ENCODE results near the gene KRTAP10-3.
"Not testable (repeated sequence)": the region's sequence is repeated elsewhere in the genome, so short reads cannot be mapped to it uniquely, and the experiment has no call there.

Gene KRTAP10-3, protein sequence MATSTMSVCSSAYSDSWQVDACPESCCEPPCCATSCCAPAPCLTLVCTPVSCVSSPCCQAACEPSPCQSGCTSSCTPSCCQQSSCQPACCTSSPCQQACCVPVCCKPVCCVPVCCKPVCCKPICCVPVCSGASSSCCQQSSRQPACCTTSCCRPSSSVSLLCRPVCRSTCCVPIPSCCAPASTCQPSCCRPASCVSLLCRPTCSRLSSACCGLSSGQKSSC

DNA sequence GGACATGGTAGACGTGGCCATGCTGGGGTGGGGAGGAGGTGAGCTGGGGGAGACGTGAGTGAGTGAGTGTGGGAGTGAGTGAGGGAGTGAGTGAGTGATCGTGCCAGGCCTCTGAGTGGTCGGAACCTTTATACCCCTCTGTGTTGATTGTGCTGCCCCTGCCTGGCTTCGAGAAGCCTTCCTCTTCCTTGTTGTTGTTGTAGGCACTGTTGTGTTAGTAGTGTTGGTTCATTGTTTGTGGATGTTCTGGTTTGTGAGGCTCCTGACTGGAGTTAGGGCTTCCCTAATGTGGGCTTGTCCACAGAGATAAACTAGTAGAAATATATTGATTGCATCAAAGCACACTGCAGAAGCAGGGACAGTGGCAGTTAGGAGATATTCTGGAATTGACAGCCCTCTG is at the start of gene KRTAP10-3:
Gene KRTAP10-3, minus strand, starts transcription at position 101 of the 400 bp plus-strand sequence. Its CDS starts 80 bp downstream, at position 21.
- ATAC-seq: no peak
- DNase-seq (ENCODE audit: low spot score in 2 of 2): no peak
- H3K4me3 Mint-ChIP-seq: no peak within 1 kb of the TSS
- no peaks in the 10 kb centered on the region for H3K36me3 Mint-ChIP-seq
- no peak within 1 kb of the TSS for H3K27ac Mint-ChIP-seq
- peaks cover 5% of the 10 kb centered on the region for H3K9me3 Mint-ChIP-seq
- no peaks in the 10 kb centered on the region for H3K4me1 Mint-ChIP-seq

DNA sequence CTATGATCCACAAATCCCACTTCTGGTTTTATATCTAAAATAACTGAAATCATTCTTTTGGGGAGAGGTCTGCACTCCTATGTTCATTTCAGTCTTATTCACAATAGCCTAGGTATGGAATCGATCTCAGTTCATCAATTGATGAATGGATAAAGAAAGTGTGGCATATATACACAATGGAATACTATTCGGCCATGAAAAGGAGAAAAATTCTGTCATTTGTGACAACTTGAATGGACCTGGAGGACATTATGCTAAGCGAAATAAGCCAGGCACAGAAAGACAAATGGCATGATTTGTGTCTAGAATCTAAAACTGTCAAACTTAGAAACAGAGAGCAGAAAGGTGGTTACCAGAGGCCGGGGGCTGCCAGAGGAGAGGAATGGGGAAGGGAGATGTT is 47.9 kb upstream of the KRTAP10-3 start:
- Mint-ChIP-seq H3K36me3 (no peaks in the 10 kb centered on the region), H3K9me3 (peaks cover 17% of the 10 kb centered on the region), H3K27ac (no peak overlapping the region), H3K4me1 (peaks cover 4% of the 10 kb centered on the region), H3K4me3 (no peak overlapping the region)
- ATAC-seq (no peak), DNase-seq (ENCODE audit: low spot score in 2 of 2) (no peak)

DNA sequence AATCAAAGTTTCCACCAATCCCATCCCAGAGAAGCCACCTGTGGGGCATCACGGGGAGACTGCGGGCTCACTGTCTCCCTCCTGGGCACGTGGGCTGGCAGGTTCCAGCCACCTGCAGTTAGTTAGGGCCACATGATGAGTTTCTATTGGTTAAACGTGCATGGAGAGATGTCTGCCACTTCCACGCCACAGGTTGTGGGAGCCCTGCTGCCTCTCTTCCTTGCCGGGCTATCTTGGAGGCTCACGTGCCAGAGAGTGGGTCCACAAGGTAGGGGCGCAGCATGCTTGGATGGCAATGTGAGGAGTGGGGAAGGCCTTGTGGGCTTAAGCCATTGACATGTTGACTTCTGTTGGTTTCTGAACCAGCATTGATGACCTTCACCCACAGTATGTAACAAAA is 45.3 kb upstream of the KRTAP10-3 start:
- no peak overlapping the region for H3K27ac Mint-ChIP-seq
- H3K9me3 Mint-ChIP-seq: peaks cover 2% of the 10 kb centered on the region
- H3K4me3 Mint-ChIP-seq: no peak overlapping the region
- DNase-seq (ENCODE audit: low spot score in 2 of 2): no peak
- H3K4me1 Mint-ChIP-seq: peaks cover 6% of the 10 kb centered on the region
- no peaks in the 10 kb centered on the region for H3K36me3 Mint-ChIP-seq
- ATAC-seq: no peak

DNA sequence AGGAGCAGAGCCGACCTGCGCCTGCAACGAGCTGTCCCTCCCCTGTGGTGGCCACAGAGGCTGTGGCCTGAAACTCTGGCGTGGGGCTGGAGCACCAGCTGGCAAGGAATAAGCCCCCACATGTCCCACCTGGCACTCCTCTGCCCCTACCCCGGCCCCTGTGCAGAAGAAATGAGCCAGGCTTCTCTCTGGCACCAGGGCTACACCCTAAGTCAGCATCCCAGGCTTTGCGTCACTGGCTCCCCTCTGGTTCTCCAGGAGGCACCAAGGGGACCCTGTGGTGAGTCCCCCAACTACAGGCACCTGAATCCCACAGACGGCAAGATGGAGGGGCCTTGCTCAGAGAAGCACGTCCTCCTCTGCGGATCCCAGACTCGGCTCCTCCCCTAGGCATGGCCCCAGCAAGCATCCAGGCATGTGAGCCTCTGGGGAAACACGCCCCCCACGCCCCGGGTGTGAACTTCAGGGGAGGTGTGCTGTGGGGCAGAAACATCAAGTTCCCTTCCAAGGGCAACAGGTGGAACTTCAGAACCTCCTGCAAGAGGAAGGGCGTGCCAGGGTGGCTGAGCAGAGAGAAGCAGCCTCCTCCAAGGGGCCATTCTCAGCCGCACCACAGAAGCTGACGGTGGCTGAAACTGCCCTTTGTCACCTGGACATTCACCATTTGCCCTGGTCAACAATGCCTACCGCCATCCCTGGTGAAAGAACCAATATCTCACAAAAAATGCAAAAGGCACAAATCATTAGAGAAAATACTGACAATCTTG is 44.7 kb upstream of the KRTAP10-3 start:
- Mint-ChIP-seq H3K27ac (no peak overlapping the region), H3K4me3 (no peak overlapping the region), H3K36me3 (no peaks in the 10 kb centered on the region), H3K9me3 (peaks cover 3% of the 10 kb centered on the region), H3K4me1 (peaks cover 6% of the 10 kb centered on the region)
- DNase-seq (ENCODE audit: low spot score in 2 of 2): no peak
- ATAC-seq: no peak

DNA sequence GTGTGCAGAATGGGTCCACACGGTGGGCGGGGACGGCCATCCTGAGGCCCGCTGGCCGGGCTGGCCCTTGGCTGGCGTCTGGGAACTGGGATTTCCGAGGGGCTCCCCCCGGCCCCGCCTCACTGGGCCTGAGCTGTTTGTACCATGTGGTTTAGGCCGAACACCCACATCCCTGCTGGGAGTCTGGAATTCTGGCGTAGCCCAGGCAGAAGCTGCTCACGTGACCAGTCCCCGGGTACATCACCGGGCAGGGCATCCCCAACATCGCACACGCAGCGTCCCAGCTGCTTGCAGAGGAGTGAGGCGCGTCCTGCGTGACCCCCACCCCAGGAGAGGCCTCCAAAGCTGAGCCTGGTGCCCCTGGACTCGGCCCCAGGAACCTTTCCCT is 43.9 kb upstream of the KRTAP10-3 start:
- DNase-seq (ENCODE audit: low spot score in 2 of 2) (no peak), ATAC-seq (no peak)
- Mint-ChIP-seq H3K4me3 (no peak overlapping the region), H3K9me3 (peaks cover 3% of the 10 kb centered on the region), H3K36me3 (no peaks in the 10 kb centered on the region), H3K4me1 (peaks cover 6% of the 10 kb centered on the region), H3K27ac (no peak overlapping the region)

DNA sequence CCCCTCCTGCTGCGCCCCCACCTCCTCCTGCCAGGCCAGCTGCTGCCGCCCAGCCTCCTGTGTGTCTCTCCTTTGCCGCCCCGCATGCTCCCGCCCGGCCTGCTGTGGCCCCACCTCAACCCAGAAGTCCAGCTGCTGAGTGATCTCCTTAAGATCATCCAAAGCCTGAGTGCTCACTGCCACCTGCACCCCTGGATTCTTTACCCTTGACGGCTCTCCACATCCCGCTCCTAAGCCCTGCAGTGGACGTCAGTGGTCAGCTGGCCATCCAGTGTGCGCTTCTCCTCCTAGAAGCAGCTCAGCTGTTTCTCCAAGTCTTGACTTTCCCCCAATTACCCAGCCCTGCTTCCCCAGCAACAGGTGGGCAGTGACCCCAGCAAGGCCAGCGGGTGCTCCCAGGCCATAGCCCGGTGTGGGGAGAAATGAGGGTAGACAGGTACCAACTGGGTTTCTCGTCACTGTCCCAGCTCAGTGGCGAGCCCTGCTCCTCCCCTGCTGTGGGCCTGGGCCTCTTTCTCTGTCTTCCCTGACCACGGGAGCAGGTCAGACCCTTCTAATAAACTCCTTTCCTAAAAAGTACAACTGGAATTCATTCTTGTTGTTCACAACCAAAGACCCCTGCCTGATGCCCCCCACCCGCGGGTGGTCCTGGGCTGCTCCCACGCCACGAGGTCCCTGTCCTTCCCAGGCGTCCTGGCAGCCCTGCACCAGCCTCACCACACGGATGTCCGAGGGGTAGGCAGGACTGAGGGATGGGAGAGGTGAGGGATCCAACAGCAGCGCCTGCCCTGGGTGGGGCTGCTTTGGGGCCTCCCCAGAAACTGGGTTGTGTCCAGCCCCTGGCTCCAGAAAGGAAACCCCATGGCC is 43.2 kb upstream of the KRTAP10-3 start:
- H3K9me3 Mint-ChIP-seq: peaks cover 3% of the 10 kb centered on the region
- H3K36me3 Mint-ChIP-seq: no peaks in the 10 kb centered on the region
- ATAC-seq (no peak), DNase-seq (ENCODE audit: low spot score in 2 of 2) (no peak)
- no peak overlapping the region for H3K4me3 Mint-ChIP-seq
- H3K27ac Mint-ChIP-seq: no peak overlapping the region
- H3K4me1 Mint-ChIP-seq: peaks cover 6% of the 10 kb centered on the region

DNA sequence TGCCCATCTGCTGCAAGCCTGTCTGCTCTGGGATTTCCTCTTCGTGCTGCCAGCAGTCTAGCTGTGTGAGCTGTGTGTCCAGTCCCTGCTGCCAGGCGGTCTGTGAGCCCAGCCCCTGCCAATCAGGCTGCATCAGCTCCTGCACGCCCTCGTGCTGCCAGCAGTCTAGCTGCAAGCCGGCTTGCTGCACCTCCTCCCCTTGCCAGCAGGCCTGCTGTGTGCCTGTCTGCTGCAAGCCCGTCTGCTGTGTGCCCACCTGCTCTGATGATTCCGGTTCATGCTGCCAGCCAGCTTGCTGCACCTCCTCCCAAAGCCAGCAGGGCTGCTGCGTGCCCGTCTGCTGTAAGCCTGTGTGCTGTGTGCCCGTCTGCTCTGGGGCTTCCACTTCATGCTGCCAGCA is 42.5 kb upstream of the KRTAP10-3 start:
- not testable (repeated sequence) for H3K9me3 Mint-ChIP-seq, H3K27ac Mint-ChIP-seq, H3K4me3 Mint-ChIP-seq

DNA sequence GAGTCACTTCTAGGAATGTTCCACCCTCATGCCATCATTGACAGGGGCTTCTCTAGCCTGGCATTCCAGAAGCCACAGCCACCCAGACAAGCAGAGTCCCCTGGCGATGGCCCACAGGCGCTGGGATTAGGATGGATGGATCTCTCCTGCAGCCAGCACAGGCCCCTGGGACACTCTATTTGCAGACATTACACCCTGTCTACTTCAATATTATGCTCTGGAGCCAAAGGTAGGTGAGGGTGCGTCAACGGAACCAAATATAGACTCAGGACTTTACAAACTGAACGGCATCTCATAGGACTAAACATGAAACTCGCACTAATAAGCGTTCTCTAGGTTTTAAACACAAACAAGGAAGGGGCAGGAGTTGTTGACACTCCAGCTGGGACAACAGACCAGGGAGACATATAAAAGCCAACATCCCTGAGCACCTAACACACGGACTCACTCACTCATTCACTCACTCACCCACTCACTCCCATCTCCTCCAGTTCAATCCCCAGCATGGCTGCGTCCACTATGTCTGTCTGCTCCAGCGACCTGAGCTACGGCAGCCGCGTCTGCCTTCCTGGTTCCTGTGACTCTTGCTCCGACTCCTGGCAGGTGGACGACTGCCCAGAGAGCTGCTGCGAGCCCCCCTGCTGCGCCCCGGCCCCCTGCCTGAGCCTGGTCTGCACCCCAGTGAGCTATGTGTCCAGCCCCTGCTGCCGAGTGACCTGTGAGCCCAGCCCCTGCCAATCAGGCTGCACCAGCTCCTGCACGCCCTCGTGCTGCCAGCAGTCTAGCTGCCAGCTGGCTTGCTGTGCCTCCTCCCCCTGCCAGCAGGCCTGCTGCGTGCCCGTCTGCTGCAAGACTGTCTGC is 41.8 kb upstream of the KRTAP10-3 start, which contains the start of gene KRTAP10-7:
Gene KRTAP10-7, plus strand, starts transcription at position 480 of the 861 bp plus-strand sequence. Its CDS starts 25 bp downstream, at position 505.
- ATAC-seq; H3K4me3 Mint-ChIP-seq; H3K9me3 Mint-ChIP-seq; DNase-seq (ENCODE audit: low spot score in 2 of 2); H3K27ac Mint-ChIP-seq; H3K4me1 Mint-ChIP-seq; H3K36me3 Mint-ChIP-seq: not testable (repeated sequence)

More for the DNA sequence above, 42.5 kb upstream of the KRTAP10-3 start:
- not testable (repeated sequence) for DNase-seq (ENCODE audit: low spot score in 2 of 2); H3K4me1 Mint-ChIP-seq; H3K36me3 Mint-ChIP-seq; ATAC-seq

DNA sequence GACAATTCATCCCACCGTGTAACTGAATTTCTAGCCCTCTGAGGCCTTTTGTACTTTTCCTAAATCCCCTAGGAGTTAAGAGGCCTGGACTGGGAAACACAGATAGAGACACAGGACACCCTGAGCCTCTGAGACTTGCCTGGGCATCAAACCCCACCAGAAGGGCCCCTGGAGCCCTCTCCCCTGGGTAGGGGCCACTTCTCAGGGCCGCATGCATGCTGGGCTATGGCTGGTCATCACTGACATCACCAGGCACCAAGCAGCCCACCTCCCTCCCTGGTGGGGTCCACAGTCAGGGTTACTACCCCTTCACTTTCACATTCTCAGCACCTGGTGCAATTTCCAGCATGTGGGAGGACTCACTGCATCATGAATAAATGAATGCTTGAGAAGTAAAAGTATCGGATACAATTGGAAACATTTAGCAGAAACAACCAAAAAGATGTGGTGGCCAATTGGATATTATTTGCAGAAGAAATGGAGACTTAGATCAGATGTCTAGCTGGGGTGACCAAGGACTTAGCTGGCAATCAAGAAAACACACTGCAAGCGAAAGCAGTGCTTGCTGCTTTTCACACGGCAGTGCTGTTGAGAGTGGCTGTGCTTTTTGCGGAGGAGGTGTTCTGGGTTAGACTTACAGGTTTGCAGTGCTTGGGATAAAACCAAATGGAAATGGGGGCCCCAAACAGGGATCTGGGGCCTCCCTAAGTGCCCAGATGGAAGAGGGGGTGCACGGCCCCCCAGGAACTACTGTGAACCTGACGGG is 40.9 kb upstream of the KRTAP10-3 start:
- H3K9me3 Mint-ChIP-seq: peaks cover 3% of the 10 kb centered on the region
- DNase-seq (ENCODE audit: low spot score in 2 of 2): no peak
- H3K27ac Mint-ChIP-seq: no peak overlapping the region
- no peak for ATAC-seq
- peaks cover 11% of the 10 kb centered on the region for H3K4me1 Mint-ChIP-seq
- no peak overlapping the region for H3K4me3 Mint-ChIP-seq
- no peaks in the 10 kb centered on the region for H3K36me3 Mint-ChIP-seq

DNA sequence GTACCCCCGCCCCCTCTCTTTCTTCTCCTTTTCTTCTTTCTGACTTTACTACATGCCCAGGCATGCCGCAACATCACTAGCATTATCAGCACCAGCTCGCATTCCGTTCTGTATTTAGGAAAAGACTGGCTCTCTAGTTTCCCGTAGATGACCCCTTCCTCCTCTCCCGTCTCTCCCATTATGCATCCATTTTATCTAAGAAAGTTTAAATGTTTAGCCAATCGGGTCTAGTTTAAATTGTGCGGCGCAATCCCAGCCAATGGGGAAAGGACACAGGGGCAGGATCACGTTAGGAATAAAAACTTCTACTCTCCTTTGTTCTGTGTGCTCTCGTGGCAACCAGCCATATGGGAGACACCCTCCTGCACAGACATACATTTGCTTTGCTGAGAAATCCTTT is 39.5 kb upstream of the KRTAP10-3 start:
- no peak for DNase-seq (ENCODE audit: low spot score in 2 of 2)
- H3K4me3 Mint-ChIP-seq: no peak overlapping the region
- H3K4me1 Mint-ChIP-seq: peaks cover 11% of the 10 kb centered on the region
- H3K36me3 Mint-ChIP-seq: no peaks in the 10 kb centered on the region
- no peak overlapping the region for H3K27ac Mint-ChIP-seq
- peaks cover 3% of the 10 kb centered on the region for H3K9me3 Mint-ChIP-seq
- no peak for ATAC-seq

DNA sequence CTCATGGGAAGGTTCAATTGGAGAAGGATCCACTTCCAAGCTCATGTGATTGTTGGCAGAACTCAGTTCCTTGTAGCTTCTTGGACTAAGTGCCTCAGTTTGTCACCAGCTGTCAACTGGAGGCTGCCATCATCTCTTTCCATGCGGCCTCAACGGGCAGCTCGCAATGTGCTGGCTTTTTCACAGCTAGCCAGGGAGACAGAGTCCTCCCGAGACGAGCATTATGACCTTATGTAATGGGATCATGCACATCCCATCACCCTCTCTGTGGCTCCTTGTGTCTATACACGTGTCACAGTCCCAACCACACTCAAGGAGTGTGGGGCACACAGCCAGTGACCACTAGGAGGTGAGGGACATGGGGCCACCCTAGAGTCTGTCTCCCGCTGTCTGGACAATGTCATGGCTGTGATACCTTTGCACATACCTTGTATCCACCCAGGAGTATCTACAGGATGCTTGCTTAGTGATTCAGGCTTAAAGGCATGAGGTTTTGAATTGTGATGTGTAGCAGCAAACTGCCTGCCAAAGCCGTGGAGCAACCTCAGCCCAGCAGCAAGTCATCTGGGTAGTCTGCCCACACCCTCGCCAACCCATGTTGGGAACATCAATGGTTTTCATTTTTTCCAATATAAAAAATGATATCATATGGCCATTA is 37.6 kb upstream of the KRTAP10-3 start:
- peaks cover 3% of the 10 kb centered on the region for H3K9me3 Mint-ChIP-seq
- DNase-seq (ENCODE audit: low spot score in 2 of 2) (no peak), ATAC-seq (no peak)
- peaks cover 5% of the 10 kb centered on the region for H3K4me1 Mint-ChIP-seq
- H3K27ac Mint-ChIP-seq: no peak overlapping the region
- no peak overlapping the region for H3K4me3 Mint-ChIP-seq
- H3K36me3 Mint-ChIP-seq: no peaks in the 10 kb centered on the region

DNA sequence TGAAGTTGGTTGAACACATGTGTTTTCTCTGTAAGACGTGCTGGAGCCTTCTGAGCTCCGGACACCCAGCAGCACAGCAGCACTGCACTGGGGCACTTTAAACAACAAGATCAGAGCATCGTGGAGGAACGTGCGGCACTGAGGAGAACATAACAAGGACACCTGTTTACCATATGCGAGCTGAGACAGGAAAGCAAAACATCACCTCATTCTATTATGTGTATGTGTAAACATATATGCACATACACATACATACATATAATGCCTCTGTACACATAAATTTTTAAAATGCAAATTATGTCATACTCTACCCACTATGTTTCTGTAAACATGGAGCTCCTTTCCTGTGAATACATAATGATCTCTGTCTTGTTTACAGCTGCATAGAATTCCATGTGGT is 36.9 kb upstream of the KRTAP10-3 start:
- Mint-ChIP-seq H3K4me1 (peaks cover 5% of the 10 kb centered on the region), H3K27ac (no peak overlapping the region), H3K36me3 (no peaks in the 10 kb centered on the region), H3K9me3 (peaks cover 3% of the 10 kb centered on the region), H3K4me3 (no peak overlapping the region)
- DNase-seq (ENCODE audit: low spot score in 2 of 2): no peak
- no peak for ATAC-seq

DNA sequence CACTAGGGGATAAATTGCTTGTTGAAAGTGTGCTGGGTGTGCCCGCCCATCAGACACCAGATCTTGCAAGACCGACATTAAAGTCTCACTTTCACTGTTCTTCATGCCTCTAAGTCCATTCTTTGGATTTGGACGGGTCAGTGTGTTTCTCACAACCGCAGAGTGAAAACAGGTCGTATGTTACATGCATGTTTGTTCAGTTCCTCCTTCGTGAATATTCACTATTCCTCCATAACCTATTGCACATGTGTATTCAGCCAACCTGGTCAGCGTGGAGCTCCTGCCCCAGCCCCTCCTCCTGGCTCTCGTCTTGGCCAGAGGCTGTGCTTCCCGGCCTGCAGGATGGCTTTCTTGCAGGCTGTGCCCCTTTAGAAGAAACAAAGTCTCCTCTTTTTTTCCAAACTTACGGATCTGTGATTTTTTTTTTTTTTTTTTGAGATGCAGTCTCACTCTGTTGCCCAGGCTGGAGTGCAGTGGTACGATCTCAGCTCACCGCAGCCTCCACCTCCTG is 35.9 kb upstream of the KRTAP10-3 start:
- DNase-seq (ENCODE audit: low spot score in 2 of 2): no peak
- peaks cover 5% of the 10 kb centered on the region for H3K4me1 Mint-ChIP-seq
- peaks cover 3% of the 10 kb centered on the region for H3K9me3 Mint-ChIP-seq
- no peak overlapping the region for H3K27ac Mint-ChIP-seq
- no peaks in the 10 kb centered on the region for H3K36me3 Mint-ChIP-seq
- ATAC-seq: no peak
- H3K4me3 Mint-ChIP-seq: no peak overlapping the region

Measured in stimulated activated effector memory CD8-positive, alpha-beta T cell treated with anti-CD3 and anti-CD28 coated beads, Interleukin-12 subunit alpha, Interleukin-12 subunit beta, amount 100 ng/mL, for 72 hours (primary cell).